IMR-90 (cell line): ENCODE data around the gene GRIA3. TPM values are rescaled to one million over a fixed set of nuclear protein-coding genes. Genes with fewer than 3 reads are reported as not detected.

Experiments
- ATAC-seq: fragments of 200-7000 bp; cut with Tn5 transposase; 2 replicates; pipeline ENCODE4 v1.9.1; 2020; ENCODE audit warnings: low read depth, mild to moderate bottlenecking, moderate library complexity
- BruUV-seq: library from RNA; stranded (reverse); fragments of 400-500 nt; replicated peaks from 2 replicates; lab custom pipeline; 2021; lab: Mats Ljungman, UMichigan
- CTCF ChIA-PET: fragments of 300-600 bp; formaldehyde crosslinking; extraction: SDS; loops from one replicate; lab custom pipeline; 2021; ENCODE audit warnings: antibody characterized with exemption; lab: Yijun Ruan, JAX
- POLR2A ChIA-PET: fragments of 300-600 bp; sonication (Branson Sonifier 250); formaldehyde crosslinking; loops from one replicate; lab custom pipeline; 2022; ENCODE audit warnings: antibody characterized with exemption; ENCODE audit not compliant: unreplicated experiment; lab: Charles Lee
- DNase-seq: peaks from one replicate; pipeline ENCODE4 v3.0.0; 2013
- H2AFZ ChIP-seq: replicated peaks from 2 replicates; pipeline ENCODE3; 2013; ENCODE audit warnings: low read length, mild to moderate bottlenecking; ENCODE audit not compliant: poor library complexity
- H2AK5ac ChIP-seq: 2 replicates; pipeline ENCODE4 v1.6.1; 2013; ENCODE audit warnings: low read depth, low read length, inconsistent platforms
- H2AK9ac ChIP-seq: replicated peaks from 2 replicates; pipeline ENCODE3; 2013; ENCODE audit warnings: mild to moderate bottlenecking, low read depth, low read length, moderate library complexity; ENCODE audit not compliant: poor library complexity
- H2BK120ac ChIP-seq: 2 replicates; pipeline ENCODE4 v1.6.1; 2013; ENCODE audit warnings: low read depth, low read length, inconsistent platforms
- H2BK15ac ChIP-seq: 3 replicates; pipeline ENCODE4 v1.6.1; 2013; ENCODE audit warnings: low read depth, low read length, inconsistent platforms
- H2BK20ac ChIP-seq: 2 replicates; pipeline ENCODE4 v1.6.1; 2013; ENCODE audit warnings: low read depth, mild to moderate bottlenecking, inconsistent platforms, low read length, moderate library complexity
- H2BK5ac ChIP-seq: 2 replicates; pipeline ENCODE4 v1.6.1; 2013; ENCODE audit warnings: mild to moderate bottlenecking, low read depth, low read length, inconsistent platforms; ENCODE audit not compliant: poor library complexity, severe bottlenecking
- H3K14ac ChIP-seq: replicated peaks from 2 replicates; pipeline ENCODE4 v1.6.1; 2013; ENCODE audit warnings: low read depth, low read length, inconsistent platforms
- H3K18ac ChIP-seq: 2 replicates; pipeline ENCODE4 v1.6.1; 2013; ENCODE audit warnings: low read depth, low read length, control low read depth
- H3K23ac ChIP-seq: 2 replicates; pipeline ENCODE4 v1.6.1; 2013; ENCODE audit warnings: low read depth, low read length, inconsistent platforms
- H3K27ac ChIP-seq: 2 replicates; pipeline ENCODE4 v1.5.1; 2013; ENCODE audit warnings: mild to moderate bottlenecking, control low read depth, low read length; ENCODE audit not compliant: insufficient read depth
- H3K27me3 ChIP-seq: 2 replicates; pipeline ENCODE4 v1.6.1; 2013; ENCODE audit warnings: low read length; ENCODE audit not compliant: control insufficient read depth, insufficient read depth
- H3K36me3 ChIP-seq: 2 replicates; pipeline ENCODE4 v1.6.1; 2013; ENCODE audit warnings: low read length, mixed read lengths; ENCODE audit not compliant: control insufficient read depth, insufficient read depth
- H3K4ac ChIP-seq: 2 replicates; pipeline ENCODE4 v1.6.1; 2013; ENCODE audit warnings: low read depth, low read length, inconsistent platforms
- H3K4me1 ChIP-seq: 2 replicates; pipeline ENCODE4 v1.6.1; 2013; ENCODE audit warnings: low read length, mixed read lengths; ENCODE audit not compliant: control insufficient read depth, insufficient read depth
- H3K4me2 ChIP-seq: 2 replicates; pipeline ENCODE4 v1.6.1; 2013; ENCODE audit warnings: low read depth, mild to moderate bottlenecking, control low read depth, low read length, moderate library complexity
- H3K4me3 ChIP-seq: 2 replicates; pipeline ENCODE4 v1.5.1; 2013; ENCODE audit warnings: low read depth, mild to moderate bottlenecking, control low read depth, low read length, moderate library complexity; ENCODE audit not compliant: insufficient read depth
- H3K56ac ChIP-seq: 2 replicates; pipeline ENCODE4 v1.6.1; 2013; ENCODE audit warnings: low read length, inconsistent platforms; ENCODE audit not compliant: insufficient read depth; ENCODE audit errors: extremely low read depth
- H3K79me1 ChIP-seq, 2 experiments: 2 replicates each; pipeline ENCODE4 v1.6.1; 2013; ENCODE audit warnings: low read length in 2 of 2, inconsistent platforms in 1 of 2, low read depth in 1 of 2
- H3K9ac ChIP-seq: 2 replicates; pipeline ENCODE4 v1.6.1; 2013; ENCODE audit warnings: low read depth, low read length, control low read depth
- H3K9me1 ChIP-seq: 2 replicates; pipeline ENCODE4 v1.6.1; 2013; ENCODE audit warnings: low read length, inconsistent platforms; ENCODE audit not compliant: insufficient read depth
- H3K9me3 ChIP-seq: 2 replicates; pipeline ENCODE4 v1.6.1; 2013; ENCODE audit warnings: low read length; ENCODE audit not compliant: control insufficient read depth, insufficient read depth
- H4K20me1 ChIP-seq: 2 replicates; pipeline ENCODE4 v1.6.1; 2013; ENCODE audit warnings: low read length, inconsistent platforms; ENCODE audit not compliant: insufficient read depth
- H4K5ac ChIP-seq: 2 replicates; pipeline ENCODE4 v1.6.1; 2013; ENCODE audit warnings: mild to moderate bottlenecking, low read depth, low read length, control low read depth
- H4K8ac ChIP-seq, 2 experiments: 2 replicates each; pipeline ENCODE4 v1.6.1; 2013; ENCODE audit warnings: low read depth in 2 of 2, low read length in 2 of 2, control low read depth in 1 of 2, inconsistent platforms in 1 of 2
- H4K91ac ChIP-seq: 2 replicates; pipeline ENCODE4 v1.6.1; 2013; ENCODE audit warnings: low read depth, low read length, inconsistent platforms; ENCODE audit not compliant: insufficient read depth
- CHD1 ChIP-seq: IDR thresholded peaks from 2 replicates; pipeline ENCODE4 v1.6.1; 2012; ENCODE audit warnings: low read depth, low read length, improper control_type of control experiment
- MAFK ChIP-seq: IDR thresholded peaks from 2 replicates; pipeline ENCODE4 v1.6.1; 2012; ENCODE audit warnings: low read depth, low read length, improper control_type of control experiment
- WGBS, 2 experiments: methylation state at CpG; one replicate each; pipeline versions ENCODE4 v1.1.5 to v1.1.7; 2013; ENCODE audit warnings: missing lambda C conversion rate in 2 of 2; ENCODE audit not compliant: insufficient read length in 1 of 2; ENCODE audit errors: extremely low coverage in 2 of 2; 5-methylcytosine and 5-hydroxymethylcytosine counted together
- dilution Hi-C: fragments of 300-500 bp; cut with HindIII; formaldehyde crosslinking; loops from one replicate; pipeline ENCODE4 v1.14.3; 2018; ENCODE audit warnings: low sequenced_read_pairs; ENCODE audit not compliant: unreplicated experiment
- in situ Hi-C: fragments of 300-500 bp; cut with MboI; formaldehyde crosslinking; loops from 3 replicates; pipeline ENCODE4 v1.14.3; 2019; ENCODE audit warnings: low sequenced_read_pairs, inconsistent platforms, mixed read lengths
- intact Hi-C: fragments of 100-400 bp; cut with micrococcal nuclease; formaldehyde crosslinking; loops from 2 replicates; pipeline ENCODE4 v1.10.0; 2022
- polyA plus RNA-seq, 3 experiments: library from polyadenylated mRNA; depleted of rRNA; stranded (reverse); fragments of >200 nt; gene quantifications; 2 replicates each; pipeline ENCODE4 v1.2.3, GENCODE V29; 2012; ENCODE audit warnings: low replicate concordance in 1 of 3
- total RNA-seq: library from RNA; depleted of rRNA; stranded (reverse); fragments of >200 nt; gene quantifications from 2 replicates; pipeline ENCODE4 v1.2.3, GENCODE V29; 2012
- TF ChIP-seq, protein P1 (sequence below): fragments of 150-350 bp; IDR thresholded peaks from 2 replicates; pipeline ENCODE4 v1.6.1; 2017; ENCODE audit warnings: mild to moderate bottlenecking, antibody characterized with exemption, low read length, low read depth

The GRIA3 gene
- total and polyA plus RNA-seq, 2 of the 4 experiments (the other 2 are of a cell fraction): not detected

DNA sequence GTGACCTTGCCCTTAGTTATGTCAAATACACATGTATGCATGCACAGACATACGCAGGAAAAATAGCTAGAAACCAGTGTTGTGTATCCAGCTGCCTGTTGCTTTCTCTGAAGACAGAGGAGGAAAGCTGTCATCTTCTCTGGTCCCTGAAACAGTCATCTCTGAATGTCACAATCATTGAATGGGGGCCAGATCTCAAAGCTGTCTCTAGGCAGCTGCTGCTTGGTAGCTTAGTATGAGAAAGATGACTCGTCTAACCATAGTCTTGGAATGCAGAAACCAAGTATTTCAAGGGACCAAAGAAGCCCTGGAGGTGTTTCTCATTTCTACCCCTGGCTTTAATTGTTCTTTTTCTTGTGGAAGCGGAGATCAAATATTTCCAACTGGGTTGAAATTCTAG, 4.0 kb downstream of the GRIA3 start:
- Histone ChIP-seq H2BK15ac (no peak overlapping the region), H3K56ac (no peak overlapping the region), H3K4me2 (no peak overlapping the region), H4K8ac (no peak overlapping the region), H3K27ac (no peak overlapping the region), H3K4ac (no peak overlapping the region), H3K79me1 (no peaks in the 10 kb centered on the region), H2BK20ac (no peak overlapping the region), H2AFZ (no peak overlapping the region), H3K14ac (no peak overlapping the region), H3K9me3 (no peaks in the 10 kb centered on the region), H2BK120ac (no peak overlapping the region), H3K18ac (no peak overlapping the region), H4K5ac (no peak overlapping the region), H2AK5ac (no peak overlapping the region), H2BK5ac (no peak overlapping the region), H3K4me1 (no peaks in the 10 kb centered on the region), H3K36me3 (no peaks in the 10 kb centered on the region), H4K91ac (no peak overlapping the region), H3K9ac (no peak overlapping the region), H3K4me3 (no peak overlapping the region), H3K9me1 (no peaks in the 10 kb centered on the region), H2AK9ac (no peak overlapping the region), H4K20me1 (no peaks in the 10 kb centered on the region), H3K23ac (no peak overlapping the region), H3K27me3 (no peaks in the 10 kb centered on the region)
- intact Hi-C loops (no loop called here), in situ Hi-C loops (no loop called here), dilution Hi-C loops (no loop called here)
- 20% methylated on average over 1 of the region's 3 CpGs; no CpG with 5 or more reads in 1 of the 2 experiments for WGBS, 2 experiments
- ChIA-PET CTCF (no interaction called here), POLR2A (no interaction called here)
- no peak for DNase-seq
- TF ChIP-seq, protein P1, sequence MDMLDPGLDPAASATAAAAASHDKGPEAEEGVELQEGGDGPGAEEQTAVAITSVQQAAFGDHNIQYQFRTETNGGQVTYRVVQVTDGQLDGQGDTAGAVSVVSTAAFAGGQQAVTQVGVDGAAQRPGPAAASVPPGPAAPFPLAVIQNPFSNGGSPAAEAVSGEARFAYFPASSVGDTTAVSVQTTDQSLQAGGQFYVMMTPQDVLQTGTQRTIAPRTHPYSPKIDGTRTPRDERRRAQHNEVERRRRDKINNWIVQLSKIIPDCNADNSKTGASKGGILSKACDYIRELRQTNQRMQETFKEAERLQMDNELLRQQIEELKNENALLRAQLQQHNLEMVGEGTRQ: no peak
- TF ChIP-seq MAFK: no peak
- no peak for TF ChIP-seq CHD1
- no TSS peak for BruUV-seq
- no peak for ATAC-seq
